HG03558 (cell line): Measurements from ENCODE around the gene LRRC31.
A peak's percentile ranks its signal among the peaks of the same experiment; 100 is the strongest.

Experiments used
- ATAC-seq: cut with Tn5 transposase; IDR thresholded peaks from one replicate; pipeline ENCODE4 v1.9.1; 2021; ENCODE audit warnings: moderate number of reproducible peaks; ENCODE audit not compliant: unreplicated experiment; ENCODE audit errors: extremely low read depth

LRRC31 gene

DNA sequence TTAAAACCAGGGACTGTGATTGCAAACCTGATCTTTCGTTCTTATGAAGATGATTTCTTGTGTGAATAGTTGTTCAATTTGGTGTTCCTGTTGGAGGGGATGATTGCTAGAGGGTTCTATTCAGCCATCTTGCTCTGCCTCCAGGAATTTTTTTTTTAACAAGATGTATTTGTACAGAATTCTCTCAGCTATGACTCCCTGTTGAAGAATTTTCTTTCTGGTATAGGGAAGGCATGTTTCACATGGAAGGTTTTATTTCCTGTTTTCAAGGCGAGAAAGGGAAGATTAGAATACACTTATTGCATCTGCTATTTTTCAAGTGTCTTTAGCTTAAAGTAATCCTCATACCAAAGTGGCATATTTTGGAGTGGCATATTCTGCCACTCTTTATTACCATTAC is 51.4 kb downstream of the LRRC31 start:
- no peak for ATAC-seq

GRCh38 chr3:169815590-169816150 is 54.1 kb downstream of the LRRC31 start:
- no peak for ATAC-seq

- peak; percentile 85 for ATAC-seq
Observed at GRCh38 chr3:169813757-169814517, 55.8 kb downstream of the LRRC31 start.

GRCh38 chr3:169813278-169813677 is 56.5 kb downstream of the LRRC31 start:
- no peak for ATAC-seq

DNA sequence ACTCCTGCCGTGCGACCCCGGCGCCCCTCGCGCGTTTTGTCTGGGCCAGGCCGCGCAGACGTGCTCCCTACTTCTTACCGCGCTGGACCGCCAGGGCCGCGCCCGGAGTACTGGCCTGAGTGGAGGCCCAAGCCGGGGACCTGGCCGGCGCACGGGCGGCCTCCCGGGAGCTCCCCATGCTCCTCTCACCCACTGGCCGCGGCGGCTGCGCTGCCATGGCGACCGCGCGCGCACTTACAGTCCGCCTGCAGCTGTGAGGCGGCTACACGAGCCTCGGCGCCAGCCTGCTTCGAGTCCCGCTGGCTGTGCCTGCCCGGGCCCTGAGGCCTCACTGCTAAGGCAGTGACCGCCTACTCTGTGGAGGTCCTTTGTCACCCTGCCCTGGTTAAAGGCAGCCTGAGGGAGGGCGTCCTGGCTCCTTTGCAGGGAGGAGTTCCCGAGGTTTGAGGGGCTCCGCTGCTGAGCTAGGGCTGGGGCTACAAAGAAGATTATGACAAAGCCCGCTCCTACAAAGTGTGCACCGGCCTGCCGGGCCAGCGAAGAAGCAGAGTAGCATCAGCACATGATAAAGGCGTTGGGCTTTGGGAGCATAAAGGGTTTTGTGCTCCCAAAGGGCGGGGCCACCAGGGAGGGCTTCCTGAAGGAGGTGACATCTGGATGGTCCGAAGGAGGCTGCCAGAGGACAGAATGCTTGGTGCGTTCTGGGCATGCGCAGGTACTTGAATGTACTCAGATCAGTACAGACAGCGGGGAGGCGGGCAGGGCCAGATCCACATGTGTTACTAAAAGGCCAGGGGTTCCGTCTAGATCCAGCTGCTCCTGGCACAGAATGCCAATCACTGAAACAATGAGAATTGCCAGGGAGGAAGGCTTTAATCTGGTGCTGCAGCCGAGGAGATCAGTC is 57.2 kb downstream of the LRRC31 start, which contains the start of the genes LRRC34 and LRRIQ4:
TSS of gene LRRC34 (minus strand) at position 573 of the 904 bp plus-strand sequence. CDS start at position 217, 356 bp downstream.
TSS of gene LRRIQ4 (plus strand) at position 539 of the 904 bp plus-strand sequence. CDS start 9,052 bp downstream, outside the sequence.
- peak; percentile 38 for ATAC-seq

GRCh38 chr3:169811631-169812331 is 58.0 kb downstream of the LRRC31 start:
- ATAC-seq, result no peak

- ATAC-seq, result no peak
Observed at GRCh38 chr3:169809230-169809795, 60.4 kb downstream of the LRRC31 start.

GRCh38 chr3:169804681-169805080 is 65.1 kb downstream of the LRRC31 start:
- ATAC-seq, result no peak

- ATAC-seq, result no peak
Observed at GRCh38 chr3:169792359-169792758, 77.4 kb downstream of the LRRC31 start.

GRCh38 chr3:169790687-169791429 is 78.9 kb downstream of the LRRC31 start:
- ATAC-seq, result no peak

DNA sequence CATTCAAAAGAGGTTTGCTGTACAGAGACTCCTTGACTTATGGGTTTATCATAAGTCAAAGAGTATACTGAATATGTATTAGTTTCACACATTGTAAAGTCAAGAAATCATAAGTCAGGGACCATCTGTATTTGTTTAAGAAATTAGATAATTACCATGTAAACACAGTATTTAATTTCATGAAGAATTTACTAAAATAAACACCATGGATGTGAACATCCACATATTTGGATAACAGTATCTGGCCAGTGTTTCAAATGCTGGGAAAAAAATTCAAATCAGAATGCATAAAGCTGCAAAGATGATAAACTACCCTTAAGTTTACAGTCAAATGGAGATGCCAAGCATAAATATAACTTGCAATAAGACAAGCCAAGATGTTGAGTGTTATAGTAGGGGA is 79.5 kb downstream of the LRRC31 start:
- ATAC-seq, result no peak
